HG02840 (cell line): ENCODE data around the gene SBK3.
"Not testable (repeated sequence)": the region's sequence is repeated elsewhere in the genome, so short reads cannot be mapped to it uniquely, and the experiment has no call there.

ENCODE experiments used
- ATAC-seq: cut with Tn5 transposase; IDR thresholded peaks from one replicate; pipeline ENCODE4 v1.9.1; 2021; ENCODE audit warnings: mild to moderate bottlenecking, moderate library complexity, moderate number of reproducible peaks; ENCODE audit not compliant: unreplicated experiment, low FRiP score

Gene SBK3

GRCh38 chr19:55578031-55578760, 32.9 kb upstream of the SBK3 start:
- no peak for ATAC-seq

GRCh38 chr19:55576746-55577145, 31.4 kb upstream of the SBK3 start:
- no peak for ATAC-seq

GRCh38 chr19:55573929-55574328, 28.6 kb upstream of the SBK3 start:
- ATAC-seq = not testable (repeated sequence)

- ATAC-seq = not testable (repeated sequence)
Observed at GRCh38 chr19:55569477-55569876, 24.1 kb upstream of the SBK3 start.

GRCh38 chr19:55567708-55568328, 22.5 kb upstream of the SBK3 start:
- no peak for ATAC-seq

GRCh38 chr19:55566823-55567222, 21.5 kb upstream of the SBK3 start:
- no peak for ATAC-seq

GRCh38 chr19:55563261-55563690, 17.9 kb upstream of the SBK3 start:
- no peak for ATAC-seq

GRCh38 chr19:55559684-55560083, 14.3 kb upstream of the SBK3 start:
- ATAC-seq = no peak

GRCh38 chr19:55554741-55555152, 9.4 kb upstream of the SBK3 start:
- no peak for ATAC-seq

GRCh38 chr19:55554302-55554701, 9.0 kb upstream of the SBK3 start:
- no peak for ATAC-seq

- no peak for ATAC-seq
Observed at GRCh38 chr19:55553217-55554182, 8.2 kb upstream of the SBK3 start.

- no peak for ATAC-seq
Observed at GRCh38 chr19:55552620-55553019, 7.3 kb upstream of the SBK3 start.

- no peak for ATAC-seq
Observed at GRCh38 chr19:55552206-55552605, 6.9 kb upstream of the SBK3 start.

GRCh38 chr19:55550321-55550650, 4.9 kb upstream of the SBK3 start:
- no peak for ATAC-seq

GRCh38 chr19:55549500-55550320, 4.4 kb upstream of the SBK3 start:
- ATAC-seq = no peak

GRCh38 chr19:55546822-55547614, 1.7 kb upstream of the SBK3 start:
- no peak for ATAC-seq

- ATAC-seq = no peak
Observed at GRCh38 chr19:55546011-55546410, 668 bp upstream of the SBK3 start.

GRCh38 chr19:55544776-55545439, 435 bp downstream of the SBK3 start:
- no peak for ATAC-seq

- ATAC-seq = no peak
Observed at GRCh38 chr19:55544014-55544413, 1.3 kb downstream of the SBK3 start.
